Measurements from ENCODE around the gene PHF1. TPM values are rescaled to one million over a fixed set of nuclear protein-coding genes. Genes with fewer than 3 reads are reported as not detected.

Gene PHF1
- polyA plus RNA-seq, 3 donors = 3.0 to 90.2 (median 3.5) TPM

DNA sequence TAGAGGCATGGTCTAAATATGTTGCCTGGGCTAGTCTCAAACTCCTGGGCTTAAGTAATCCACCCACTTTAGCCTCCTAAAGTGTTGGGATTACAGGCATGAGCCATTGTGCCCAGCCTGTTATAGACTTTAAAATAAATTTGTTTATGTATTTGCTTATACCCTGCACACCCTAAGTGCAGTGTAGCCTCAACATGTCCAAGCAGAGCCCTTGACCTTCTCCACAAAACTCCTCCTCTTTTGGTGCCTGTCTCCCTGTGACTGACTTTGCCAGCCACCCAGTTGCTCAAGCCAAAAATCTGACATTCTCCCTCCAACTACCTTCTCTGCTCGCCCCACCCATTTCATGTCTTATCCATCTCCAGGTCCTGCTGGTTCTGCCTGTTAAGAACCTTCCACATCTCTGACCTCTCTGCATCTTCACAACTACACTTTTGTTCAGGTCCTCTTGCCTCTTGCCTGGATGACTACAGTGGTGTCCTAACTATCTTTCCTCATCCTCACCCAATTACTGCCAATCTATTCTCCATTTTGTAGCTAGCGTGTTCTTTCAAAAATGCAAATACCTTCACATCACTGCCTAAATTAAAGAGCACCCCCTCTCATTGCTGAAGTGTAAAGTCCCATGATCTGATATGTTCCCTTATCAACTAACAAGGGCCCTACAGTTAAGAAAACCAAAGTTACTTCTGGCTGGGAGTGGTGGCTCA, 30.4 kb upstream of the PHF1 start:
- H3K27me3 ChIP-seq (ENCODE audit: control insufficient read depth in 2 of 2, insufficient read depth in 2 of 2, low read length in 2 of 2) = no peaks in the 10 kb centered on the region
- H3K4me1 Mint-ChIP-seq = peaks cover 15% of the 10 kb centered on the region
- H3K27me3 Mint-ChIP-seq (ENCODE audit: low read depth in 3 of 3) = peaks cover 2% of the 10 kb centered on the region in 3 donors
- intact Hi-C loops (cut with micrococcal nuclease) = no loop called here
- no peak overlapping the region for H3K9ac ChIP-seq (ENCODE audit: insufficient read depth, low read length, poor library complexity, severe bottlenecking)
- no peak overlapping the region for H3K27ac Mint-ChIP-seq
- no peak for DNase-seq
- peaks cover 14 to 21% of the 10 kb centered on the region in 2 donors for H3K4me1 ChIP-seq (ENCODE audit: control insufficient read depth in 1 of 2, insufficient read depth in 2 of 2, low read length in 2 of 2)
- H3K36me3 ChIP-seq (replicated peaks in 1 of 2; ENCODE audit: control insufficient read depth in 1 of 2, insufficient read depth in 2 of 2, low read length in 2 of 2) = no peaks in the 10 kb centered on the region
- H3K36me3 Mint-ChIP-seq = no peaks in the 10 kb centered on the region
- H3K9me3 Mint-ChIP-seq = no peaks in the 10 kb centered on the region
- peak overlapping the region; percentile 46 for H2AFZ ChIP-seq (ENCODE audit: insufficient read depth, low read depth, low read length, poor library complexity, severe bottlenecking)
- H4K20me1 ChIP-seq (ENCODE audit: insufficient read depth, low read length) = no peaks in the 10 kb centered on the region
- no peak overlapping the region for H3K4me3 ChIP-seq (replicated peaks in 1 of 3; ENCODE audit: low read depth in 2 of 3, low read length in 3 of 3)
- H3K4me3 Mint-ChIP-seq = no peak overlapping the region
- H3K9me3 ChIP-seq (replicated peaks in 1 of 2; ENCODE audit: control insufficient read depth in 1 of 2, insufficient read depth in 1 of 2, low read length in 2 of 2) = no peaks in the 10 kb centered on the region
- no peaks in the 10 kb centered on the region for H3K79me2 ChIP-seq (ENCODE audit: insufficient read depth, low read length)
- no peak overlapping the region for H3K27ac ChIP-seq (ENCODE audit: low read depth in 1 of 2, low read length in 2 of 2)
- TF ChIP-seq, protein P1, sequence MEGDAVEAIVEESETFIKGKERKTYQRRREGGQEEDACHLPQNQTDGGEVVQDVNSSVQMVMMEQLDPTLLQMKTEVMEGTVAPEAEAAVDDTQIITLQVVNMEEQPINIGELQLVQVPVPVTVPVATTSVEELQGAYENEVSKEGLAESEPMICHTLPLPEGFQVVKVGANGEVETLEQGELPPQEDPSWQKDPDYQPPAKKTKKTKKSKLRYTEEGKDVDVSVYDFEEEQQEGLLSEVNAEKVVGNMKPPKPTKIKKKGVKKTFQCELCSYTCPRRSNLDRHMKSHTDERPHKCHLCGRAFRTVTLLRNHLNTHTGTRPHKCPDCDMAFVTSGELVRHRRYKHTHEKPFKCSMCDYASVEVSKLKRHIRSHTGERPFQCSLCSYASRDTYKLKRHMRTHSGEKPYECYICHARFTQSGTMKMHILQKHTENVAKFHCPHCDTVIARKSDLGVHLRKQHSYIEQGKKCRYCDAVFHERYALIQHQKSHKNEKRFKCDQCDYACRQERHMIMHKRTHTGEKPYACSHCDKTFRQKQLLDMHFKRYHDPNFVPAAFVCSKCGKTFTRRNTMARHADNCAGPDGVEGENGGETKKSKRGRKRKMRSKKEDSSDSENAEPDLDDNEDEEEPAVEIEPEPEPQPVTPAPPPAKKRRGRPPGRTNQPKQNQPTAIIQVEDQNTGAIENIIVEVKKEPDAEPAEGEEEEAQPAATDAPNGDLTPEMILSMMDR (IDR thresholded peaks at IDR 0.05) = no peak
- no peak overlapping the region for H3K4me2 ChIP-seq (replicated peaks; ENCODE audit: extremely low read depth, low read length, poor library complexity, severe bottlenecking)
- 78% methylated on average over 2 of the region's 2 CpGs for WGBS (ENCODE audit: insufficient coverage)

DNA sequence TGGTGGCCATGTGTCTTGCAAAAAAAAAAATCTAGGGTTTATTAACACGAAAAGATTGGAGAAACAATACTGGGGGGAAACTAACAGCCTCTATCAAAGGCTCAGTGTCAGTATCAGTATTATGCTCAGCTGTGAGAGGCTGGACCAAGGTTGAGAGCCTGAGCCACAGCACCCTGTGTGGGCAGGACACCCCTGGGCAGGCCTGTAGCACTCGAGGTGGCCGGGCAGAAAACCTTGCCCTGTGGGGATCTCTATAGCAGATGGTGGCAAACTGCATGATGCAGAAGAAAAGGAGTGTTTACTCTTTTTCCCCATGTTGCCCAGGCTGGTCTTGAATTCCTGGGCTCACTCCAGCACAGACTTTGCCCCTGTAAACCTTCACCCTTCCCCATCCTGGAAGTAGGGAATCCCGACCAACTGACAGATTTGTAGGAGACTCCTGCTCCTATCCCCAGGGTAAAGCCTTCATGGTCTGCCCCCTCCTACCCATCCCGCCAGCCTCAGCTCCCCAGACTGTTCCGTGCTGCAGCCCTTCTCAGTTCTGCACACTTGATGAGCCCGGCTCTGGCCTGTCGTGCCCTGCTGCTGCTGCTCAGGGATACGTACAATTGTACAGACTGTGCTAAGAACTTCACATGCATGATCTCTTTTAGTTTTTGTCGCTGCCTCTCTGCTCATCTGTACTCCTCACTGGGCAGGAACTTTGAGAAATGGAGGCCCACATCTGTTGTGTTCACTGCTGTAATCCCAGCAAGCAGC, 27.2 kb upstream of the PHF1 start:
- no peaks in the 10 kb centered on the region for H3K36me3 Mint-ChIP-seq
- no peak overlapping the region for H2AFZ ChIP-seq (ENCODE audit: insufficient read depth, low read depth, low read length, poor library complexity, severe bottlenecking)
- H3K4me3 ChIP-seq (replicated peaks in 1 of 3; ENCODE audit: low read depth in 2 of 3, low read length in 3 of 3) = no peak overlapping the region
- H3K4me2 ChIP-seq (replicated peaks; ENCODE audit: extremely low read depth, low read length, poor library complexity, severe bottlenecking) = no peak overlapping the region
- H3K27me3 Mint-ChIP-seq (ENCODE audit: low read depth in 3 of 3) = peaks cover 2% of the 10 kb centered on the region in 3 donors
- H4K20me1 ChIP-seq (ENCODE audit: insufficient read depth, low read length) = no peaks in the 10 kb centered on the region
- no peaks in the 10 kb centered on the region for H3K9me3 ChIP-seq (replicated peaks in 1 of 2; ENCODE audit: control insufficient read depth in 1 of 2, insufficient read depth in 1 of 2, low read length in 2 of 2)
- H3K9ac ChIP-seq (ENCODE audit: insufficient read depth, low read length, poor library complexity, severe bottlenecking) = no peak overlapping the region
- H3K4me1 ChIP-seq (ENCODE audit: control insufficient read depth in 1 of 2, insufficient read depth in 2 of 2, low read length in 2 of 2) = no peaks in the 10 kb centered on the region
- H3K9me3 Mint-ChIP-seq = no peaks in the 10 kb centered on the region
- no peaks in the 10 kb centered on the region for H3K4me1 Mint-ChIP-seq
- H3K36me3 ChIP-seq (replicated peaks in 1 of 2; ENCODE audit: control insufficient read depth in 1 of 2, insufficient read depth in 2 of 2, low read length in 2 of 2) = no peaks in the 10 kb centered on the region
- no peaks in the 10 kb centered on the region for H3K79me2 ChIP-seq (ENCODE audit: insufficient read depth, low read length)
- H3K27ac Mint-ChIP-seq = peak overlapping the region in 1 of 7 donors; percentile 12
- no peak overlapping the region for H3K27ac ChIP-seq (ENCODE audit: low read depth in 1 of 2, low read length in 2 of 2)
- DNase-seq = no peak
- WGBS (ENCODE audit: insufficient coverage) = 92% methylated on average over 7 of the region's 10 CpGs
- no peak overlapping the region for H3K4me3 Mint-ChIP-seq
- TF ChIP-seq, protein P1 (IDR thresholded peaks at IDR 0.05) = no peak
- no peaks in the 10 kb centered on the region for H3K27me3 ChIP-seq (ENCODE audit: control insufficient read depth in 2 of 2, insufficient read depth in 2 of 2, low read length in 2 of 2)
- intact Hi-C loops (cut with micrococcal nuclease) = no loop called here

All from CD14-positive monocyte (primary cell).